ENCODE measurements around the gene ABCF2.

- no peak for TF ChIP-seq CTCF (IDR thresholded peaks at IDR 0.05)
- TF ChIP-seq POLR2A (IDR thresholded peaks at IDR 0.05), result no peak
These were observed 27.8 kb upstream of the ABCF2 start for GRCh38 chr7:151254851-151255250.
